BLaER1 (cell line): ENCODE results near the gene SAMD4B.

ENCODE experiments used
- H3K27ac ChIP-seq: shearing (Covaris generic); formaldehyde crosslinking; 2 replicates; pipeline ENCODE4 v1.8.1; 2022
- H3K27me3 ChIP-seq: shearing (Covaris generic); formaldehyde crosslinking; 2 replicates; pipeline ENCODE4 v1.8.1; 2022
- H3K36me3 ChIP-seq: shearing (Covaris generic); formaldehyde crosslinking; 2 replicates; pipeline ENCODE4 v1.8.1; 2022
- H3K4me1 ChIP-seq: shearing (Covaris generic); formaldehyde crosslinking; 2 replicates; pipeline ENCODE4 v1.8.1; 2022
- H3K4me2 ChIP-seq: shearing (Covaris generic); formaldehyde crosslinking; 2 replicates; pipeline ENCODE4 v1.8.1; 2022
- H3K4me3 ChIP-seq: shearing (Covaris generic); formaldehyde crosslinking; 2 replicates; pipeline ENCODE4 v1.8.1; 2022
- H3K9ac ChIP-seq: shearing (Covaris generic); formaldehyde crosslinking; 2 replicates; pipeline ENCODE4 v1.8.1; 2022
- H3K9me3 ChIP-seq: shearing (Covaris generic); formaldehyde crosslinking; 2 replicates; pipeline ENCODE4 v1.8.1; 2022
- H4K20me1 ChIP-seq: shearing (Covaris generic); formaldehyde crosslinking; 2 replicates; pipeline ENCODE4 v1.8.1; 2022
- Cebpa-rat ChIP-seq: shearing (Covaris generic); IDR thresholded peaks from 2 replicates; pipeline ENCODE4 v1.8.1; 2022

The SAMD4B gene

DNA sequence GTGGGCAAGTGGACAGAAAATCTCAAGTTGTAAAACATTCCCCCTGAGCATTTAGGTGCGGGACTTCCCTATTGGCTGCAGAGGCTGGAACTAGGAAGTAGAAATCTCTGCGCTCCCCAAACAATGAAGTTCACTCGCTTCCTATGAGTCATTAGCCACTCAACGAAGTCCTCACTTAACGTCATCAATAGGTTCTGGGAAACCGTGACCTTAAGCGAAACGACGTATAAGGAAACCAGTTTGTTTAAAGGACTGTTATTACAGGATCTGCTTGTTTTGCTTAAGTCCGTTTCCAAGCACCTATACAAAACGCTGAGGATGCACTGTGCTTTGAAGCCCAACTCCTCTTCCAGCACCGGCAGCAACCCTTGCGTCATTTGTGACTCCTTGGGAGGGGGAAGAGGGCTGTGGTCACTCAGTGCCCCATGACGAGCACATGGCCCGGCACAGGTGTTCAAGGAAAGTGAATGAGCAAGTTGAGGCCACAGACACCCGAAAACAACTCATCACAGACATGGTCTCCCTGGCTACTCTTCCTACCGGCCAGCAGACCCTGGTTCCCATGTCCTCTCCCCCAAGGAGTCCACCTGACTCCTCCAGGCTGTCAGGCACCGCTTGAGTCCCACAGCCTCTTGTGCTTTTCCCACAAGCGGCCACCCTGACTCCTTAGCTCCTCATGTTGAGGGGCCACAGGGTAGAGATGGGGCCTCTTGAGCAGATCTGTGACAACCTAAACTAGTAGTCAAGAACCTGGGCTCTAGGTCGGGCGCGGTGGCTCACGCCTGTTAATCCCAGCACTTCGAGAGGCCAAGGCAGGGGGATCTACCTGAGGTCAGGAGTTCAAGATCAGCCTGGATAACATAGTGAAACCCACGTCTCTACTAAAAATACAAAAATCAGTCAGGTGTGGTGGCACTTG lies 88.7 kb downstream of the SAMD4B start:
- no peak for TF ChIP-seq Cebpa-rat
- Histone ChIP-seq H3K4me2 (no peak overlapping the region), H3K27ac (0 out of 2 replicates have a peak overlapping the region, but pooled peaks have one; percentile 22), H3K4me1 (peaks cover 22% of the 10 kb centered on the region), H3K9me3 (no peaks in the 10 kb centered on the region), H3K36me3 (peaks cover 48% of the 10 kb centered on the region), H3K9ac (0 out of 2 replicates have a peak overlapping the region, but pooled peaks have one; percentile 34), H3K27me3 (no peaks in the 10 kb centered on the region), H3K4me3 (no peak overlapping the region), H4K20me1 (peaks cover 60% of the 10 kb centered on the region)

DNA sequence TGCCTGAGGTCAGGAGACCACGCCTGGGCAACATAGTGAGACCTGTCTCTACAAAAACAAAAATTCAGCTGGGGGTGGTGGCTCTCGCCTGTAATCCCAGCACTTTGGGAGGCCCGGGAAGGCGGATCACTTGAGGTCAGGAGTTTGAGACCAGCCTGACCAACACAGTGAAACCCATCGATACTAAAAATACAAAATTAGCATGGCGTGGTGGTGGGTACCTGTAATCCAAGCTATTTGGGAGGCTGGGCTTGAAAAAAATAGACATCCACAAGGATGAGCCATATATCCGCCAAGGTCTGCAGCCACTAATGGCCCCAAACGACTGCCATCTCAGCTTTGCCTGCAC lies 90.4 kb downstream of the SAMD4B start:
- H3K9me3 ChIP-seq, result no peaks in the 10 kb centered on the region
- no peak overlapping the region for H3K27ac ChIP-seq
- H3K9ac ChIP-seq, result no peak overlapping the region
- H3K4me3 ChIP-seq, result no peak overlapping the region
- H4K20me1 ChIP-seq, result peaks cover 55% of the 10 kb centered on the region
- H3K27me3 ChIP-seq, result no peaks in the 10 kb centered on the region
- TF ChIP-seq Cebpa-rat, result no peak
- no peak overlapping the region for H3K4me2 ChIP-seq
- peaks cover 30% of the 10 kb centered on the region for H3K4me1 ChIP-seq
- H3K36me3 ChIP-seq, result peaks cover 41% of the 10 kb centered on the region

DNA sequence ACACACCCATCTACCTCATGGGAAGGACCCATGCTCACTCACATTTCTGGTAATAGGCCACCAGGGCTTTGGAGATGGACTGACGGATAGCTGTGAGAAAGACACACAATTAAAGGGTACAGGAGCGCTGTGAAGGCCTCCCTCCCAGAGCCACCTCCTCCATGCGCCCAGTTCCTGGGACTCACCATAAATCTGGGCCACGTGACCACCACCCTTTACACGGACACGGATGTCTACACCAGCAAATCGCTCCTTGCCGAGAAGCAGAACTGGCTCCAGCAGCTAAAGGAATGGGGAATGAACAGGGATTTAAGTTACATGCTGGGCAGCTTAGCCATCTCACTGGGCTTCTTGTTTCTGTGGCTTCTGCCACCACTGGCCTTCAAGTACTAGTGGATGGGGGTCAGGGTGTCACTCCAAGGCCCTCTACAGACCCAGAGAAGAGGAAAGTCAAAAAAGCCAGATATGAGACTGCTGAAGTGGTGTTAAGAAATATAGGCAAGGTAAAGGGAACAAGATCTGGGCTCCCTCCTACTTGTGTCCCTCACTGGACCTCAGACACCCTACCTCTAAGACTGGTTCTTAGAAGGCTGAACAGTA lies 91.4 kb downstream of the SAMD4B start:
- H3K4me1 ChIP-seq, result peaks cover 27% of the 10 kb centered on the region
- H3K4me3 ChIP-seq, result peak overlapping the region; percentile 87
- H3K9ac ChIP-seq, result peak overlapping the region; percentile 98
- H3K27me3 ChIP-seq, result no peaks in the 10 kb centered on the region
- TF ChIP-seq Cebpa-rat, result no peak
- no peaks in the 10 kb centered on the region for H3K9me3 ChIP-seq
- H4K20me1 ChIP-seq, result peaks cover 51% of the 10 kb centered on the region
- H3K4me2 ChIP-seq, result peak overlapping the region; percentile 86
- peaks cover 41% of the 10 kb centered on the region for H3K36me3 ChIP-seq
- H3K27ac ChIP-seq, result no peak overlapping the region

DNA sequence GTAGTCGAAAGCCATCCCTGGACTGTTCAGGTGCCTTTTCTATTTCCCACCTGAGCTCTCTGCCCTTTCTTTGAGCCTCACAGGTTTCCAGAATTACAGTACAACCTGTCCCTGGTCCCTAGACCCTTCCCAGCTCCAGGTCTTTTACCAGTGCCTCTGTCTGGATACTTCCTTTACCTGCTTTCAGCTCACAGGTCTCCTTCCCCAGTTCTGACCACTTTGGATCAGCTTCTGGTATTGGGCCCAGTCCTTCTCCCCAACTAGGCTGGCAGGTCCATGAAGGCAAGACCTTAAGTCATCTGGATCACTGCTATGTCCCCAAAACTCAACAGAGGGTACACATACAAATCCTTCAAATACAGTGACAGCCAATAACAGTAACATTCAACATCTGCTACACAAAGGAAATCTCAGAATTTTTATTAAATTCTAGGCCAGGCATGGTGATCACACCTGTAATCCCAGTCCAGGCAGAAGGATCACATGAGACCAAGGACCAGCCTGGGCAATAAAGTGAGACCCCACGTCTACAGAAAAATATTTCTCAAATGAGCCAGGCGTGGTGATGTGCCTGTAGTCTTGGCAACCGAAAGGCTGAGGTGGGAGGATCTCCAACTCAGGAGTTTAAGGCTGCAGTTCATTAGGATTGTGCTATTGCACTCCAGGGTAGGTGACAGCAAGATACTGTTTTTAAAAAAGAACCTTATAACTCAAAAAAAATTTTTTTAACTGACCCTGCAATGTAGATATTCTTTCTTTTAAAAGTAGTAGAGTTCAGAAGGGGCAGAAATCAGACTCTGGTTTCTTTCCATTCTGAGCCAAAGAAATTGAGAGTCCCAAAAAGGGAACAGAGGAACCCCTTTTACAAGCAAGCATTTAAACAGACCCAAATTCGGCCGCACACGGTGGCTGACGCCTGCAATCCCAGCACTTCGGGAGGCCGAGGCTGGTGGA lies 92.2 kb downstream of the SAMD4B start:
- Histone ChIP-seq H3K9ac (peak overlapping the region; percentile 98), H3K4me2 (peak overlapping the region; percentile 86), H3K4me1 (peaks cover 25% of the 10 kb centered on the region), H3K27ac (peak overlapping the region; percentile 96), H3K9me3 (no peaks in the 10 kb centered on the region), H3K27me3 (no peaks in the 10 kb centered on the region), H3K36me3 (peaks cover 41% of the 10 kb centered on the region), H3K4me3 (peak overlapping the region; percentile 87), H4K20me1 (peaks cover 49% of the 10 kb centered on the region)
- TF ChIP-seq Cebpa-rat, result no peak
